ENCODE data around the gene FBLN7. TPM values are rescaled to one million over a fixed set of nuclear protein-coding genes. Genes with fewer than 3 reads are reported as not detected.

Gene FBLN7
- total RNA-seq, 1 donor from 2014 or later, result 0.60 TPM

- Histone ChIP-seq H3K27ac (replicated peaks) (no peak overlapping the region), H3K36me3 (peaks cover 13% of the 10 kb centered on the region), H3K4me3 (no peak overlapping the region), H3K4me1 (no peaks in the 10 kb centered on the region), H3K9me3 (replicated peaks) (no peaks in the 10 kb centered on the region), H3K27me3 (ENCODE audit: low read depth) (no peaks in the 10 kb centered on the region)
- intact Hi-C loops (cut with micrococcal nuclease), result no loop called here
- TF ChIP-seq CTCF (IDR thresholded peaks at IDR 0.05; ENCODE audit: borderline replicate concordance), result peak; percentile 75
- no peak for DNase-seq
Observed at GRCh38 chr2:112121682-112122254, 16.4 kb upstream of the FBLN7 start.

DNA sequence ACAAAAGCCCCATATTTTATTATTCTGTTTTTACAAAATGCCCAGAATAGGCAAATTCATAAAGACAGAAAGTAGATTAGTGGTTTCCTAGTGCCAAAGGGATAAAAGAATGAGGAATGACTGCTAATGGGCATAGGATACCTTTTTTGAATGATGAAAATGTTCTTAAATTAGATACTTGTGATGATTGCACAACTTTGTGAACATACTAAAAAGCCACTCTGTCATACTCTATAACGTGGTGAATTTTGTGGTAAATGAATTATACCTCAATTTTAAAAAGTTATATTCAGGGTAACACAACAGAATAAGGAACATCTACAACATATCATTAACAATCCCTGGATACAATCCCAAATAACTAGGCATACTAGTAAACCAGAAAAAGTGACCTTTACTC is 9.1 kb upstream of the FBLN7 start:
- Histone ChIP-seq H3K36me3 (no peaks in the 10 kb centered on the region), H3K27ac (replicated peaks) (no peak overlapping the region), H3K4me3 (no peak overlapping the region), H3K27me3 (ENCODE audit: low read depth) (no peaks in the 10 kb centered on the region), H3K4me1 (no peaks in the 10 kb centered on the region), H3K9me3 (replicated peaks) (peaks cover 19% of the 10 kb centered on the region)
- intact Hi-C loops (cut with micrococcal nuclease), result no loop called here
- no peak for TF ChIP-seq CTCF (IDR thresholded peaks at IDR 0.05; ENCODE audit: borderline replicate concordance)
- DNase-seq, result no peak

- H3K4me1 ChIP-seq, result peaks cover 10% of the 10 kb centered on the region
- no peak for DNase-seq
- H3K9me3 ChIP-seq (replicated peaks), result peaks cover 19% of the 10 kb centered on the region
- peaks cover 35% of the 10 kb centered on the region for H3K27me3 ChIP-seq (ENCODE audit: low read depth)
- intact Hi-C loops (cut with micrococcal nuclease), result no loop called here
- no peak overlapping the region for H3K27ac ChIP-seq (replicated peaks)
- no peak for TF ChIP-seq CTCF (IDR thresholded peaks at IDR 0.05; ENCODE audit: borderline replicate concordance)
- no peaks in the 10 kb centered on the region for H3K36me3 ChIP-seq
- no peak overlapping the region for H3K4me3 ChIP-seq
Observed at GRCh38 chr2:112133344-112133743, 4.8 kb upstream of the FBLN7 start.

DNA sequence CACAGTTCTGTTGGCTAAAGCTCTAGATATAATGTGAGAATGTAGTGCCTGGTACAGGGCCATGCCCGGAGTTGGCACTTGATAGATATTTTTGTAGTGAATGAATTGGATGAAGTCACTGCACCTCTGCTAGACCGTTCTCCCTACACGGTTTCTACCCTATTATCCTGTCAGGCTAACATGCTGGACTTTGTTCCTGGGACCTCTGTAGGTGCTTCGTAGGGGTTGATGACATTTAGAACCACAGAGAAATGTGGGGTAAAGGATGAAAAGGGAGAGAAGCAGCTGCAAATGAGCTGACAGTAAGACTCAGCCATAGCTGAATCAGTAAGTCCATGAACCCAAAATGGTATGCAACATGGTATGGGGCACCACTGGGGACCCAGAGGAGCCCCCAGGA is 4.1 kb upstream of the FBLN7 start:
- no peak for DNase-seq
- Histone ChIP-seq H3K4me1 (peaks cover 10% of the 10 kb centered on the region), H3K27me3 (ENCODE audit: low read depth) (peaks cover 35% of the 10 kb centered on the region), H3K36me3 (no peaks in the 10 kb centered on the region), H3K27ac (replicated peaks) (no peak overlapping the region), H3K4me3 (no peak overlapping the region), H3K9me3 (replicated peaks) (peaks cover 19% of the 10 kb centered on the region)
- intact Hi-C loops (cut with micrococcal nuclease), result no loop called here
- TF ChIP-seq CTCF (IDR thresholded peaks at IDR 0.05; ENCODE audit: borderline replicate concordance), result no peak

DNA sequence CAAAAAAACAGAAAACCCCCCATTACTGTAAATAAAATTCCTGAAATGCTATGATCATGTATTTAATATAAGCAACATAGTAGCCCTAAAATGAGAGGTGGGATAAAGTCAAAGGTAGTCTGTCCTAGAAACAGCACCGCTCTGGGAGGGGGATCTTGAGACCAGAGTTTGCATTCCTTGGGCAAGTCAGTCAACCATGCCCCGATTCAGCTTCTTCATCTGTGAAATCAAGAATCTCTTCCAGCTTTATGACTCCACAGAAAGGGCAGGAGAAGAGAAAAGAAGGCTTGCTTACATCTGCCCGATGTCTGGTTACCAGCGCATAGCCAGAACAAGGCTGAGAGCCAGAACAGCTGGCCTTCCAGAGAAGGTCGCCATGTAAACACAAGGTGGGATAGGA is 2.1 kb upstream of the FBLN7 start:
- no peak for DNase-seq
- intact Hi-C loops (cut with micrococcal nuclease), result no loop called here
- peaks cover 10% of the 10 kb centered on the region for H3K4me1 ChIP-seq
- peaks cover 19% of the 10 kb centered on the region for H3K9me3 ChIP-seq (replicated peaks)
- H3K27ac ChIP-seq (replicated peaks), result no peak overlapping the region
- H3K36me3 ChIP-seq, result no peaks in the 10 kb centered on the region
- TF ChIP-seq CTCF (IDR thresholded peaks at IDR 0.05; ENCODE audit: borderline replicate concordance), result no peak
- peaks cover 41% of the 10 kb centered on the region for H3K27me3 ChIP-seq (ENCODE audit: low read depth)
- H3K4me3 ChIP-seq, result no peak overlapping the region

Measured in left ventricle myocardium inferior (tissue), 1 donor.